Testis (tissue), 3 donors: ENCODE measurements around the gene DLEC1. TPM values are rescaled to one million over a fixed set of nuclear protein-coding genes. Genes with fewer than 3 reads are reported as not detected.
A peak's percentile ranks its signal among the peaks of the same experiment; 100 is the strongest.

Experiments
- DNase-seq: peaks from one replicate; pipeline ENCODE4 v3.0.0-alpha.2; 2019
- H3K27ac ChIP-seq, 2 donors: fragments of 200-600 bp; sonication (generic); one replicate each; pipeline ENCODE4 v1.5.1; 2019
- H3K27me3 ChIP-seq: fragments of 200-600 bp; sonication (generic); one replicate; pipeline ENCODE4 v1.5.1; 2019
- H3K36me3 ChIP-seq: fragments of 200-600 bp; sonication (generic); one replicate; pipeline ENCODE4 v1.5.1; 2017; ENCODE audit warnings: low read depth; ENCODE audit errors: missing control alignments
- H3K4me1 ChIP-seq: fragments of 200-600 bp; sonication (generic); one replicate; pipeline ENCODE4 v1.5.1; 2019
- H3K4me3 ChIP-seq, 2 donors: fragments of 200-600 bp; sonication (generic); one replicate each; pipeline ENCODE4 v1.5.1; 2017 to 2019
- H3K9me3 ChIP-seq: fragments of 200-600 bp; sonication (generic); one replicate; pipeline ENCODE4 v1.5.1; 2017
- CTCF ChIP-seq, 3 experiments: fragments of 450-650 bp in 2 of 3; fragments of 200-600 bp in 1 of 3; sonication (generic) in 1 of 3; IDR thresholded peaks; one replicate each; pipeline ENCODE4 v1.5.1; 2016 to 2019; ENCODE audit warnings: antibody characterized with exemption in 3 of 3, mild to moderate bottlenecking in 2 of 3, moderate library complexity in 1 of 3
- POLR2A ChIP-seq: fragments of 450-650 bp; IDR thresholded peaks from one replicate; pipeline ENCODE4 v1.6.1; 2017; ENCODE audit warnings: antibody characterized with exemption, mild to moderate bottlenecking, moderate library complexity
- WGBS, 2 donors: methylation state at CpG; one replicate each; pipeline ENCODE4 v1.1.5; 2018; 5-methylcytosine and 5-hydroxymethylcytosine counted together
- intact Hi-C: fragments of 100-400 bp; cut with DNase I; formaldehyde crosslinking; loops from one replicate; pipeline ENCODE4 v1.15.1; 2023; ENCODE audit warnings: low total_unique reads
- polyA plus RNA-seq: library from polyadenylated mRNA; stranded (reverse); fragments of 350-450 nt; fragmentation: Illumina TruSeq; extraction: RNeasy Lipid Tissue Mini Kit (QIAGEN cat#74804); gene quantifications from one replicate; pipeline ENCODE4 v1.2.3, GENCODE V29; 2014; ENCODE audit warnings: low read depth, low replicate concordance; ENCODE audit not compliant: insufficient read depth
- total RNA-seq, 2 donors: library from RNA; depleted of rRNA; stranded (reverse); fragments of >200 nt; gene quantifications; one replicate each; pipeline ENCODE4 v1.2.3, GENCODE V29; 2016

Gene DLEC1
- total and polyA plus RNA-seq, 3 donors from 2014 or later, result 32.3 to 40.8 (median 36.9) TPM

- TF ChIP-seq POLR2A (no peak), CTCF (IDR thresholded peaks at IDR 0.05) (peak; percentile 81 to 92 (median 87))
- DNase-seq, result peak; percentile 83
- 34 to 41% methylated on average over 3 to 7 of the region's 7 CpGs for WGBS, 2 donors
- Histone ChIP-seq H3K4me3 (no peak overlapping the region), H3K9me3 (no peaks in the 10 kb centered on the region), H3K36me3 (no peaks in the 10 kb centered on the region), H3K27ac (peak overlapping the region; percentile 59 to 78), H3K27me3 (no peaks in the 10 kb centered on the region), H3K4me1 (peaks cover 40% of the 10 kb centered on the region)
- intact Hi-C loops, result loop anchor here (10.0 kb wide), 1 partner anchor 149 kb away; no protein-coding TSS in a partner anchor
These were observed 35.6 kb upstream of the DLEC1 start for GRCh38 chr3:38003371-38003816.

- TF ChIP-seq POLR2A, result no peak
- no peak for TF ChIP-seq CTCF (IDR thresholded peaks at IDR 0.05)
- no peak for DNase-seq
- Histone ChIP-seq H3K27me3 (no peaks in the 10 kb centered on the region), H3K27ac (peak overlapping the region; percentile 59 to 78), H3K9me3 (no peaks in the 10 kb centered on the region), H3K36me3 (no peaks in the 10 kb centered on the region), H3K4me3 (no peak overlapping the region), H3K4me1 (peaks cover 37% of the 10 kb centered on the region)
- 40 to 73% methylated on average over 1 to 9 of the region's 11 CpGs for WGBS, 2 donors
- intact Hi-C loops, result loop anchor here (10.0 kb wide), 1 partner anchor 149 kb away; no protein-coding TSS in a partner anchor
These were observed 35.1 kb upstream of the DLEC1 start for GRCh38 chr3:38003817-38004414.

- intact Hi-C loops, result loop anchor here (10.0 kb wide), 1 partner anchor 150 kb away; no protein-coding TSS in a partner anchor
- no peaks in the 10 kb centered on the region for H3K27me3 ChIP-seq
- peaks cover 37% of the 10 kb centered on the region for H3K4me1 ChIP-seq
- no peaks in the 10 kb centered on the region for H3K36me3 ChIP-seq
- WGBS, 2 donors, result 73 to 79% methylated on average over 13 to 14 of the region's 14 CpGs
- peak; percentile 87 for DNase-seq
- peak overlapping the region; percentile 59 to 78 for H3K27ac ChIP-seq
- H3K9me3 ChIP-seq, result no peaks in the 10 kb centered on the region
- H3K4me3 ChIP-seq, result no peak overlapping the region
- peak; percentile 42 to 48 (median 42) for TF ChIP-seq CTCF (IDR thresholded peaks at IDR 0.05)
- no peak for TF ChIP-seq POLR2A
These were observed 34.5 kb upstream of the DLEC1 start for GRCh38 chr3:38004415-38005075.

GRCh38 chr3:38005076-38006020 lies 33.7 kb upstream of the DLEC1 start:
- peak; percentile 94 for DNase-seq
- TF ChIP-seq POLR2A (no peak), CTCF (IDR thresholded peaks at IDR 0.05) (no peak)
- H3K27ac ChIP-seq, result peak overlapping the region; percentile 75 to 78
- no peak overlapping the region for H3K4me3 ChIP-seq
- no peaks in the 10 kb centered on the region for H3K9me3 ChIP-seq
- H3K36me3 ChIP-seq, result no peaks in the 10 kb centered on the region
- H3K4me1 ChIP-seq, result peaks cover 37% of the 10 kb centered on the region
- WGBS, 2 donors, result 51 to 63% methylated on average over 12 to 15 of the region's 15 CpGs
- intact Hi-C loops, result loop anchor here (10.0 kb wide), 1 partner anchor 151 kb away; no protein-coding TSS in a partner anchor
- no peaks in the 10 kb centered on the region for H3K27me3 ChIP-seq
